HEK293T (cell line): ENCODE results near the gene ARPC5.

ENCODE experiments used
- NFRKB ChIP-seq: fragments of 450-650 bp; IDR thresholded peaks from 2 replicates; pipeline ENCODE4 v1.6.1; 2016; ENCODE audit warnings: mild to moderate bottlenecking, moderate library complexity
- SUZ12 ChIP-seq: fragments of 450-650 bp; IDR thresholded peaks from 2 replicates; pipeline ENCODE4 v1.6.1; 2016; ENCODE audit warnings: mild to moderate bottlenecking

DNA sequence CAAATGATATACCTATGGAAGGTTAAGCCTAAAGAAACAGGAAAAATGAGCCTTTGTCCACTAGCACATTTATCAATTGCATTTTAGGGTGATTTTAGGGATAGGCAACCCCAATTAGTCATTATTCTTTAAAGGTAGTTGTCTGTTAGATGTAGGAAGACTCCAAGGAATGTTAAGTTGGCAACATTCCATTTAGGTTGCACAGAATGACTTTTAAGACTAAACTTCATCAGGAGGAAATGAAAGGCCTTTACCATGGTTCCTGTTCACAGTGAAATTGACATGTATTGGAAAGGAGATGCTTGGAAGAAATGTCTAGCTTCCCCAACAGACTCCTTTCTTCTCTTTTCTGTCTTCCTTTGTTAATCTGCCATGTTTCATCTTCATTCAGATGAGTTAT lies 19.1 kb upstream of the ARPC5 start:
- no peak for TF ChIP-seq SUZ12
- no peak for TF ChIP-seq NFRKB
